VCaP (cell line): ENCODE data around the gene YBEY.

Source experiments
- H3K27ac ChIP-seq: fragments of 450-650 bp; 2 replicates; pipeline ENCODE4 v1.5.1; 2017
- CTCF ChIP-seq: fragments of 450-650 bp; conservative IDR thresholded peaks from 2 replicates; pipeline ENCODE4 v1.5.1; 2017; ENCODE audit warnings: mild to moderate bottlenecking, moderate library complexity

Gene YBEY

GRCh38 chr21:46324390-46325072, 38.4 kb downstream of the YBEY start:
- no peak; the same call in 1 of the 2 replicates for TF ChIP-seq CTCF
- peak overlapping the region; percentile 99 for H3K27ac ChIP-seq

- peak; percentile 19; the same call in 1 of the 2 replicates for TF ChIP-seq CTCF
- peak overlapping the region; percentile 99 for H3K27ac ChIP-seq
Measured at GRCh38 chr21:46325073-46325912, 39.2 kb downstream of the YBEY start.

- peak; percentile 72 for TF ChIP-seq CTCF
- H3K27ac ChIP-seq, result peak overlapping the region; percentile 99
Measured at GRCh38 chr21:46326110-46326703, 40.1 kb downstream of the YBEY start.

- peak overlapping the region; percentile 99 for H3K27ac ChIP-seq
- no peak for TF ChIP-seq CTCF
Measured at GRCh38 chr21:46327711-46328110, 41.6 kb downstream of the YBEY start.

- peak overlapping the region; percentile 99; the same call in 1 of the 2 replicates for H3K27ac ChIP-seq
- TF ChIP-seq CTCF, result no peak
Measured at GRCh38 chr21:46328151-46328550, 42.0 kb downstream of the YBEY start.

- TF ChIP-seq CTCF, result no peak
- H3K27ac ChIP-seq, result no peak overlapping the region
Measured at GRCh38 chr21:46329796-46330195, 43.7 kb downstream of the YBEY start.

- H3K27ac ChIP-seq, result no peak overlapping the region
- TF ChIP-seq CTCF, result no peak
Measured at GRCh38 chr21:46334351-46335140, 48.4 kb downstream of the YBEY start.
